Right lobe of liver (tissue), 4 donors: Measurements from ENCODE around the gene TACC3.

Source experiments
- POLR2A ChIP-seq: fragments of 450-650 bp; IDR thresholded peaks from one replicate; pipeline ENCODE4 v1.6.1; 2017; ENCODE audit warnings: antibody characterized with exemption, mild to moderate bottlenecking
- TF ChIP-seq, protein P1 (sequence below), 4 donors: fragments of 200-600 bp in 3 of 4; fragments of 450-650 bp in 1 of 4; IDR thresholded peaks; one replicate each; pipeline versions ENCODE4 v1.5.1 to v1.8.0; 2016 to 2022; ENCODE audit warnings: antibody characterized with exemption in 4 of 4, mild to moderate bottlenecking in 2 of 4
- donor health status: DM: no; HTN: no; CAD: no.
- donor health status: DM: no; HTN: no; CAD: no.
- donor health status: DM: no; HTN: yes; CAD: no.

DNA sequence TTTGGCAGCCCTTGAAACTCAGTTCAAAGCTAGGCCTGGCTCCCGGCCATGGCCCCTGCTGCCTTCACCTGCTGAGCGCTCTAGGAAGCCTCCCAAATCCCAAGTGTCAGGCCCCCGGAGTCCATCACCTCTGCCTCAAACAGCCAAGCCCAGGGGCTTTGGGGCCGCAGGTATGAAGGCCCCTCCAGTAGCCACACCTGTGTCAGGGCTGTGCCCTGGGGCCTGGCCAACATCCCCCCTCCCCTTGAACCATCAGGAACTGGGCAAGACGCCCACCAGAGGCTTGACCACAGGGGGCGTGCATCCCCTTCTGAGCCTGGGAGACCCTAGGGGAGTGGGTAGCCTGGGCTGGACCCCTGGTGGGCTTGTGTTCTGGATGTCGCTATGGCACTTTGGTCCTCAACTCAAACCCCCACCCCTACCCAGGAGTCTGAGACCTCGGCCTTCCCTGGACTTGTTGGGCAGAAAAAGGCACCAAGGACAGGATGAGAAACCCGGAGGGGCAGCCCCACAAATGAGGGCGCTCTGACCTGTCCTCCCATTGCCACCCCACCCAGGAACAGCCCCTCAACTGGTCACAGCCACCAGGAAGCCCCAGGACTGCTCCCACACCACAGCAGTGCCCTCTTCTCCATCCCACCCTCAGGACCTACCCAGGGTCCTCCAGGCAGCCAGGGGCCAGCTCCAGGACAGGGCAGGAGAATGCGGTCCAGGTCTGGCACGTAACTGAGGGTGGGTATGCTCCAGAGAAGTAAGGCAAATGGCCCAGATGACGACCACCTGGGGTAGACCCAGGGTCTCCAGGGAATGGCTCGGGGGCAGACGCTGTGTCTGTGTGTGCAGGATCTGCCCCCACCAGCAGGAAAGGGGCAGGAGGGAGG is 5.0 kb upstream of the TACC3 start:
- TF ChIP-seq, protein P1, sequence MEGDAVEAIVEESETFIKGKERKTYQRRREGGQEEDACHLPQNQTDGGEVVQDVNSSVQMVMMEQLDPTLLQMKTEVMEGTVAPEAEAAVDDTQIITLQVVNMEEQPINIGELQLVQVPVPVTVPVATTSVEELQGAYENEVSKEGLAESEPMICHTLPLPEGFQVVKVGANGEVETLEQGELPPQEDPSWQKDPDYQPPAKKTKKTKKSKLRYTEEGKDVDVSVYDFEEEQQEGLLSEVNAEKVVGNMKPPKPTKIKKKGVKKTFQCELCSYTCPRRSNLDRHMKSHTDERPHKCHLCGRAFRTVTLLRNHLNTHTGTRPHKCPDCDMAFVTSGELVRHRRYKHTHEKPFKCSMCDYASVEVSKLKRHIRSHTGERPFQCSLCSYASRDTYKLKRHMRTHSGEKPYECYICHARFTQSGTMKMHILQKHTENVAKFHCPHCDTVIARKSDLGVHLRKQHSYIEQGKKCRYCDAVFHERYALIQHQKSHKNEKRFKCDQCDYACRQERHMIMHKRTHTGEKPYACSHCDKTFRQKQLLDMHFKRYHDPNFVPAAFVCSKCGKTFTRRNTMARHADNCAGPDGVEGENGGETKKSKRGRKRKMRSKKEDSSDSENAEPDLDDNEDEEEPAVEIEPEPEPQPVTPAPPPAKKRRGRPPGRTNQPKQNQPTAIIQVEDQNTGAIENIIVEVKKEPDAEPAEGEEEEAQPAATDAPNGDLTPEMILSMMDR (IDR thresholded peaks at IDR 0.05), result no peak
- TF ChIP-seq POLR2A, result no peak
